GM11168 (cell line): ENCODE data around the gene MVB12B.

Experiments used
- in situ Hi-C: fragments of 300-500 bp; cut with MboI; formaldehyde crosslinking; loops from one replicate; pipeline ENCODE4 v1.12.0; 2022; ENCODE audit warnings: low sequenced_read_pairs; ENCODE audit not compliant: unreplicated experiment

MVB12B gene

DNA sequence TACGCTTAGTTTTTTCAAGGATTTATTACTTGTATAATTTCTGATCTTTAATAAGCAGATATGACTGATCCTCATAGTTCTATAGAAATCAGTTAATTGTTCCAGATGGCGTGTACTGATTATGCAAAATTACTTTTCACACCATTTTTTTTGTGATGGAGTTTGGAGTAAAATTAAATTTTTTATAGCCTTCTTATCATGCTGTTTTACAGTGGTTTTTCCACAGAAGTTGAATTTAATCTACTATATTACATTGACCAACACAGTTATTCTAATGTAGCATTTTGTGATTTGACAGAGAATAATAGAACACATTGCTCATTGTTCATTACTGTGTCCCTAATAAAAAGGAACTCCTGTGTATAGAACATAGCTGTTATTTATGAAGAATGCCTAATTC is 111.1 kb downstream of the MVB12B start:
- in situ Hi-C loops, result no loop called here

DNA sequence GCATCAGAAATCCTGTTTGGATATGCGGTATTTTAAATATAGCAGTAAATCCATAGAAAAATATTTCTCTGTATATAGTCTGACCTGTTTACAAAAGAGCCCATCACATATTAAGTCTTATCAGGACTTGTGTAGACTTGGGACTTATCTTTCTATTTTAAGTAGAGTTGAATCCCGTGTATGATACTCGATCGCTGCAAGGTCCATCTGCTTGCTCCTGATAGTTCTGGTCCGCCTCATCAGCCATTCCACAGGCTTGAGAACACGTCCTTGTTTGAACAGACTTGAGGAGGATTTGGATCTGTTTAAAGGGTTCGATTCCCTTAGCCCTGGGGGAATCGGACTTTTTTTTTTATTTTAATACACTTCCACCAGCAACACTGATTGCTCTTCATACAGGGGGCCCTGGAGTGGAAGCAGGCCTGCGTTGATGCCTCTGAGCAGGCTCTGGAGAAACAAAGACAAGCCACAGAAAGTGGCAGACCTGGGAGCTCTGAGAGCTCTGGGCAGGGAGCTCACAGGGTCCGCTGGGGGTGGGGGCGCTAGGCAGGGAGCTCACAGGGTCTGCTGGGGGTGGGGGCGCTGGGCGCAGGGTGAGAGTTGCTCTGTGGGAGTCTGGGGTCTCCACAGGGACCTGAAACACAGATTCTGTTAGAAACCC is 112.2 kb downstream of the MVB12B start:
- in situ Hi-C loops, result no loop called here

- in situ Hi-C loops, result no loop called here
These were observed 112.8 kb downstream of the MVB12B start for GRCh38 chr9:126439402-126439765.

DNA sequence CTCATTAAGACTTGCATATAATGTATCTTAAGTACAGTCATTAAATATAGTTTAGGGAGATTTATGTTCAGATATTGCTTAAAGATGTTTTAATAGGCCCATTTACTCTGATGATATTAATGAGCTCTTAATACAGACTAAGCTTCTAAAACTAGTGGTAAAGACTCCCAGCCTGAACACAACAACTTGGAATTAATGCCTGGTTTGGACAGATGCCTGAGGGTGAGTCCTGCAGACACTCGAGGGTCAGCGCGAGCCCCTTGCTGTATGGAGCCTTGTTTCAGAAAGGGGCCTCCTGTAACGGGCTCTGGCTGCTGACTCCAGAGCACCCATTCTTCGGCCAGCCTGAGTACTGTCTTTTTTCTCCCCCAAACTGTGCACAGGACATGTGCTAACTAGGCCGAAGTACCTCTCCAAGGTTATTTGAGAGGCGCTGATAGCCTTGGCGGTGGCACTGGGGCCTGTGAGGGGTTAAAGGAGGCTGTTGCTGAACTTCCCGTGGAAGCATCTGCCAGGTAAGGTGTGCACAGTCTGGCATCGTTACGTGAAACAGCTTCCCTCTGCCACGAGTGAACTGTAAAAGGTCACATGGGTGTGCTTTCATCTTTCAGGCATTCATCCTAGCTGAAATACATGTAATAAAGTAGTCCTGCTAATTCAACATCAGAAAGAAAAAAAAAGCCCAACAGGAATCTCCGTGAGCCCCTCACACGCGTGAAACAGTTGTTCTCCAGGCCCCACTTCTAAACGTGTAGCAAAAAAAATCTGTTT is 113.4 kb downstream of the MVB12B start:
- in situ Hi-C loops, result no loop called here

- in situ Hi-C loops, result no loop called here
These were observed 114.3 kb downstream of the MVB12B start for GRCh38 chr9:126440940-126441339.

GRCh38 chr9:126442636-126443035 is 116.0 kb downstream of the MVB12B start:
- in situ Hi-C loops, result no loop called here

DNA sequence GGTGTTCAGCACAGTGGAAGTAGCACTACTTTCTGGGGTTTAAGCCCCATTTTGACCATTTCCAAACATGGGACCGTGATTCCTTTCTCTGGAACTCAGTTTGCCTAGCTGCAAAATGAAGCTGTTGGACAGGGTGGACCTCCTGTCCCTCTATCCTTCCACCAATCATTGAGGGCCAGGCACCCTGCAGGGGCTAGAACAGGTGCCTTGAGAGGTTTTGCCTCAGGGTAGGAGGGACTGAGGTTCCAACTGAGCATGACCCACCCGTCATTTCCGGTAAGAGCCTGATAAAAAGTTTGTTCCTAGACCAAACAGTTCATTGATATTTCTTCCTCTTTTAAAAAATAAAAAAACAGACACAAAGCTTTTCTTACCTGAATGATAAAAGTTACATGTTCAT is 116.5 kb downstream of the MVB12B start:
- in situ Hi-C loops, result no loop called here

GRCh38 chr9:126448136-126448535 is 121.5 kb downstream of the MVB12B start:
- in situ Hi-C loops, result no loop called here

GRCh38 chr9:126448865-126449577 is 122.4 kb downstream of the MVB12B start:
- in situ Hi-C loops, result no loop called here

DNA sequence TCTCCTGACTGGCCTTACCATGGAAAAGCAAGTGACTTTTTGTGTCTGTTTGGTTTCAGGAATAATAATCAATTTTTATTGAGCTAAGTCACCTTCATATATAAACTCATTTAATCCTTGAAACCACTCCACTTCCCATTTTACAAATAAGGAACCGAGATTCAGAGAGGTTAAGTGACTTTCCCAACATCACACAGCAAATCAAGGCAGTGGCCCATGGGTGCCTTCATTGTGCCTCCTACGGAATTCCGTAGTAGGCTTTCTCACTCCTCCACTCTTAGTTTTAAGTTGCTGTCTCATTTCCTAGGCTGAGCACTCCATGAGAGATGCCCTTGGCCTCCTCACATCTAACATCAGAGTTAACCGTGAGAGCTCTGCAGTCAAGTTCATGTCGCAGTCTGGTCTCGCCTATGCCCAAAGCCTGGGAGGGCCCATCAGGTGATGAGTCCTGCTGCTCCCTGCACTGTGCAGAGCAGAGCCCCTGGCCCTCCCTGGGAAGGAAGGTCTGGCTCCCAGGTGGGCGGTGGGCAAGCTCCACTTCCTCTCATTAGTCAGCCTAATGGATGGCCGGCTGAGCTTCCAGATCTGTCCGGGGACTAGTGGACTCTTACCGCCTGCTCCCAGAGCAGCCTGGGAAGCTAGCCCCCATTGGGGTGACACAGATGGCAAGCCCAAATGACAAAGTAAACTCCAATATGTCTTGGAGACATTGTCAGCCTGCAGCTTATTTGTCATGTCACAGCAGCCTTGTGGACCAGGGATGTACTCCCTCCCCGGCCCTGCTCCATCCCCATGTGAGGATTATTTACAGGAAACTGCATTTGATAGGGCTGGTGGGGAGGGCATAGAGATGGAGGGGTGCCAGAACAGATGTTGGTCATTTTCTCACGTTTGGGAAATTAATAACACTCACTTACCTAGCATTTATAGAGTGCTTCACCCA is 123.4 kb downstream of the MVB12B start:
- in situ Hi-C loops, result no loop called here

GRCh38 chr9:126450668-126451205 is 124.1 kb downstream of the MVB12B start:
- in situ Hi-C loops, result no loop called here

DNA sequence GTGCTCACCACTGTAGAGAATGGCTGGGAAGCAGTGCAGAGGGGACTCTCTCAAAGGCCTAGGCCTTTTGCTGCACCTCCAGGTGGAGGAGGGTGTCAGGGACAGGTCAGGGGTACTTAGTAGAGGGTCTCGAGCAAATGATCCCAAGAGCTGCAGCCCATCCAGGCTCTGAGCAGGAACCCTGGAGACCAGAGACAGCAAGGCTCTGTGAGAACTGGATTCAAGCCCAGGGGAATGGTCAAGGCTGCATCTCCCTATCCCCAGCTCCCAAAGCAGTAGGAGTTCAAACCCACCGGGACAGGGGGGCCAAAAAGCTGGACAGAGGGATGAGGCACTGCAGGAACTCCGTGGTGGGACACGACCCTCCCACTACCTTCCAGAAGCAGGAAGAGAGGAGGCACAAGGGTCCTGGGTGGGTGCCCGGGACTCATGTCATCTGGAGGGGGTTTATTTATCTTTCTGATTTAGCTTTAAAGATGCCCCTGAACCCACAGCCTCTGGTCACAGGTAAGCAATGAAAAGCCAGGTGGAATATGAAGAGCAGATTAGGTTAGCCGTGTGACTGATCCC is 124.8 kb downstream of the MVB12B start:
- in situ Hi-C loops, result no loop called here

DNA sequence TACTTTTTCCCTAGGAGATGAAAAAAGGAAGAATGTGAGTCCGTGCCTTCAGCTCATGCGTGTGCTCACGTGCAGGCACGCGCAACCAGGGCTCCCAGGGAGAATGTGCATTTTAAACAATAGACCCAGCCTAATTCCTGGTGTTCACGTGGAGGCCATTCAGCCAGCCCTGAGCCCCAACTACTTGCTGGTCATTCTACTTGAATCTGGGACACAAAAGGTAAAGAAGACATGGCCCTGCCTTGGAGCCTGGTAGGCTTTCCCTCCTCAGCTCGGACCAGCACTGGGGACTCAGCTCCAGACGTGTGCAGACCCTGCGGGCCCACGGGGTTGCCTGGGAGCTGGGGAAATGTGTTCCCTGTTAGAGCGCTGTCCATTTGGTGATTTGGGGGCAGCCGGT is 125.5 kb downstream of the MVB12B start:
- in situ Hi-C loops, result no loop called here

- in situ Hi-C loops, result no loop called here
These were observed 126.7 kb downstream of the MVB12B start for GRCh38 chr9:126453156-126453963.

GRCh38 chr9:126454215-126454614 is 127.6 kb downstream of the MVB12B start:
- in situ Hi-C loops, result no loop called here

DNA sequence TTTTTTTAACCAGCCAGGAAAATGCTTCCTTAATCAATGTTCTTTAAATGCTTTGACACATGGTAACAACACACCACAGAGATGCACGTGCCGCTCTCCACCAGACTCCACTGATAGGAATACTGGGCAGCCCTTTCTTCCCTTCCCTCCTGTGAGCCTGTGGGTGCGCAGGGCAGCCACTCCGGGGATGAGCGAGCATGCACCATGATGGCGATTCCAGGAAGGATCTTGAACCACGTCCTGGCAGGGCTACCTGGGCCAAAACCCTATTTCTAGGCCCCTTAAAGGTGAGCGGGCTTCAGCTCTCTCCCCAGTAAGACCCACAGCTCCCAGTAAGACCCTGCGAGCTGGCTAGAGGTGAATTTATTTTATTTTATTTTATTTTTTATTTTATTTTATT is 128.2 kb downstream of the MVB12B start:
- in situ Hi-C loops, result no loop called here

DNA sequence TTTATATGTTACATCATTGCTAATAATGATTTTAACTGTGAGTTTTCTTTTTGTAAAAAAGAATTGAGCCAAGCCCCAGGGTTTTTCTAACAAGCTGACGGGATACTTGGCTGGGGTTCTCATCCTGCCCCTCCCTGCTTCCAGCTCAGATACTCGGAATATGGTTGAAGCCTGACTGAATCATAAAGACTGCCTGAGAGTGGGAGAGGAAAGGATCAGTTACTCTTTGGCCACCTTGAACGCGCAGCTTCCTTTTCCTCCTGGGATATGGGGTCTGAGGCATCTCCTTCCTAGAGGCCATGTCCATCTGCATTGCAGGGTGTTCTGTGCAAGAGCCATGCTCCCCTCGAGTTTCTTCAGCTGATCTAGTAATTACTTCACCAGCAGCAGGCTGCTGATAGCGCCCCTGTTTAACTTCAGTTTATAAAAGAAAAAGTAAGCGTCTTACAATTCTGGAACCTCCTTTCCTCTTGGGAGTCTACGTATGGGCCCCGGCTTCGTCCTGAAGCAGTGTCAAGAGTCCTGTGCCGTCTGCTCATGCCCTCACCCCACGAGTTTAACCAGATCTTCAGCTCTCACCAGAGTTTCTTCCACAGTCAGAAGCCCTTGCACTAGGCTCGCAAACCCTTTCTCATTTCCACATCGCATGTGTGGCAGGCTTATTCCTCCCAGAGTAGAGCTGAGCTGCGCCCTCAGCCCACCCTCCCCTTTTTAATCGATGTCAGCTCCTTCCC is 130.0 kb downstream of the MVB12B start:
- in situ Hi-C loops, result no loop called here

- in situ Hi-C loops, result no loop called here
These were observed 130.5 kb downstream of the MVB12B start for GRCh38 chr9:126457175-126457547.
